ENCODE results near the gene FGF1. TPM values are rescaled to one million over a fixed set of nuclear protein-coding genes. Genes with fewer than 3 reads are reported as not detected.
A peak's percentile ranks its signal among the peaks of the same experiment; 100 is the strongest.

The FGF1 gene
- polyA plus RNA-seq (ENCODE audit: insufficient read length in 4 of 4) = 10 to 100 TPM; 14.6 to 27.3 (median 20.8) TPM

DNA sequence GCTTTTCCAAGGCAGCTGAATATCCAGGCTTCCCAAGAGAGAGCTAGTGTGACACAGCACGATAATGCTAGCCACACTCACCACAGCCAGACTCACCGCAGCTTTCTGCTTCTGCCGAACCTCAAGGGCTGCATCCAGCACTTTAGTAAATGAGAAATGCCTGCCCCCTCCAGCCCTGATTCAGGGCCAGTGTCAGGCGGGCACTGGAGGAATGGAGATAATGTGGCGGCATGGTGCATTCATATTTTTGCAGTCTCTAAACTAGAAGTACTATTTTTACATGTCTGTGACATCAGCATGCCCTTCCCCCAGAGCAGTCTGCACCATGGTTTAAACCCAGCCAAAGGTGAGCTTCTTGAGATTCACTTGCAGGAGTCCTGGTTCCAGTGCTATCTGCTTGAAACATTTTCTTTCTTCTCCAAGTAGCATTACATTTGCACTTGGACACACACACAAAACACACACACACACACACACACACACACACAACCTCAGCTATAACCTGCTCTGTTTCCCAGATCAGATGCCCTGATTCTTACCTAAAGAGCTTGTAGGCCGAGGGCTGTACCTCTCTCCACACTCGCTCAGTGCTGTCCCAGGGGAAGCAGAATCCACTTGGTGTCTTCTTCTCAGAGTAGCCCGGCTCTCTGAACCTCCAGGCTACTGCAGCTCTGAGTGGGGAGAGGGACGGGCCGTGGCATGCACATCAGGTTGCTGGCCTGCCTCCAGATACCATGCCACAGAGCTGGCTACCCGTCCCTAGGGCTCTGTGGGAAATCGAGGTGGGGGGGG is at the start of gene FGF1:
TSS of gene FGF1 (minus strand) at position 673 of the 792 bp plus-strand sequence. CDS start 71,963 bp downstream, outside the sequence.
- DNase-seq (ENCODE audit: low read depth in 4 of 4, low spot score in 2 of 4) = no peak

- no peak for DNase-seq (ENCODE audit: low read depth in 4 of 4, low spot score in 2 of 4)
Measured at GRCh38 chr5:142727735-142728047, 41.8 kb upstream of the FGF1 start.

DNA sequence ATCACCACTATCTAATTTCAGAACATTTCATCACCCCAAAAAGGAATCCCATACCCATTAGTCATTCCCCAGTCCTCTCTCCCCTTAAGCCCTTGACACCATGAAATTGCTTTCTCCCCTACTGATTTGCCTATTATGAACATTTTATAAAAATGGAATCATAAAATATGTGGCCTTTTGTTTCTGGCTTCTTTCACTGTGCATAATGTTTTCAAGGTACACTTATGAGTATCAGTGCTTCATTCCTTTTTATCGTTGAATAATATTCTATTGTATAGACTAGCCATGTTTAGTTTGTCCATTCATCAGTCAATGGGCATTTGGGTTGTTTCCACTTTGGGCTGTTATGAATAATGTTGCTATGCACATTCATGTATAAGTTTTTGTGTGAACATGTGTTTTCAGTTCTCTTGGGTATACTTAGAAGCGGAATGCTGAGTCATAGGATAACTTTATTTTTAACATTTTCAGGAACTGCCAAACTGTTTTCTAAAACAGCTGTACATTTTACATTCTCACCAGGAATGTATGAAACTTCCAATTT is 40.4 kb upstream of the FGF1 start:
- no peak for DNase-seq (ENCODE audit: low read depth in 4 of 4, low spot score in 2 of 4)

- DNase-seq (ENCODE audit: low read depth in 4 of 4, low spot score in 2 of 4) = no peak
Measured at GRCh38 chr5:142725231-142726187, 39.6 kb upstream of the FGF1 start.

DNA sequence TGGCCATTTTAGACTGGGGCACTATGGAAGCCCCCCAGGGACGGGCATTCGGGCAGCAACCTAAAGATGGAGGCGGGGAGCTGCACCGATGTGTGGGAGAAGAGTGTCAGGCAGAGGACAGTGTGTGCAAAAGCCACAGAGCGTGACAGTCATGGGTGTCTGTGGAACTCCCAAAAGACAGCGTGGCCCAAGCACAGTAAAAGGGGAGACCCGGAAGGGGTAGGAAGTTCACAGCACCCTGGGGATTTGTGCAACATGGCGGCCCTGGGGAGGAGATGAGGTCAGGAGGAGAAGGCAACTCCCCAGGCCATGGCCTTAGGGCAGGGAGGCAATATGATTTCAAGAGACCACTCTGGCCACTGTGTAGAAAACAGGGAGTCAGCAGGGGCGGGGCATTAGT is 38.9 kb upstream of the FGF1 start:
- no peak for DNase-seq (ENCODE audit: low read depth in 4 of 4, low spot score in 2 of 4)

- no peak for DNase-seq (ENCODE audit: low read depth in 4 of 4, low spot score in 2 of 4)
Measured at GRCh38 chr5:142722896-142723295, 37.0 kb upstream of the FGF1 start.

DNA sequence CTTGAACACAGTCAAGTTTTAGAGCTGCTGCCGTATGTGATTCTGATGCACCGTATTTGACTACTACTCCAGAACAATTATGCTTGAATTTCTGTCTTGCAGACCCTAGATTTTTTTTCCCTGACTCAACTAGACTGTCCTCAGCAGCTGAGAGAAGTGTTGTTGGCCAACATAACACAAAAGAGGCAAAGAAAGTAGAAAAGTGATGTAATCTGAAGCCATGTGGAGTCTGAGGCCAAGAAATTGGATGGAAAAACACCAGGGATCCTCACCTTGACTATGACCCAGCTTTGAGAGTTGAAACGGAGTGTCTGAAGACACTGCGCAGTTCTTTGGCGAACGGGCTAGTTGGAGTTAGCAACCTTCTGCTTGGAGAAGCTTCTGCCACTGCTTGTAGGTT is 36.3 kb upstream of the FGF1 start:
- DNase-seq (ENCODE audit: low read depth in 4 of 4, low spot score in 2 of 4) = no peak

DNA sequence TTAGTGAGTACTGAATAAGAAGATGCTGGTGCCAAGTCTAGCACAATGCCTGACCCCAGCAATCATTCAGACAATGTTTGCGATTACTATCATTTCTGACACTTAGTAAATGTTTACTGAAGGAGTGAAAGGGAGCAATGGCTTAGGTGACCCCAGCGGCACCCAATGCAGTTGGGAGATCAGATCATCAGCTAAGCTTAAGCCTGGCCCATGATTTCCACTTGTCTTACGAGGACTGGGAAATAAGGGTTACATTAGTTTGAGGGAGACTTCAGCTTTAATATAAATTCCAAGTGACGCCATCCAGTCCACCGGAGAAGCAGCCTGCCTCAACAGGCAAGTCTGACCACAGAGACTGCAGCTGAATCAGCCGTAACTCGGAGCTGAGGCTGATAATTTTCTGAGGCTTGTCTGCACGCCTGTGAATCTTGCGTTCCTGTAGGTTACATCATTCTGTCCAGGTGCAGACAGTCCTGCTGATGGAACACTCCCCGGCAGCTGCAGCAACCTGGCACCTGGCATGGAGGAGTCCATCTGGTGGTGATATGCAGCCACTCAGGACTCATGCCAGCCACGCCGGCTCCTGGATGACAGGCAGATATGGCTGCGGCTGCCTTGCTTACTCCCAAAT is 34.9 kb upstream of the FGF1 start:
- DNase-seq (ENCODE audit: low read depth in 4 of 4, low spot score in 2 of 4) = no peak

GRCh38 chr5:142719836-142720370 is 34.0 kb upstream of the FGF1 start:
- no peak for DNase-seq (ENCODE audit: low read depth in 4 of 4, low spot score in 2 of 4)

- DNase-seq (ENCODE audit: low read depth in 4 of 4, low spot score in 2 of 4) = no peak
Measured at GRCh38 chr5:142717582-142718215, 31.8 kb upstream of the FGF1 start.

DNA sequence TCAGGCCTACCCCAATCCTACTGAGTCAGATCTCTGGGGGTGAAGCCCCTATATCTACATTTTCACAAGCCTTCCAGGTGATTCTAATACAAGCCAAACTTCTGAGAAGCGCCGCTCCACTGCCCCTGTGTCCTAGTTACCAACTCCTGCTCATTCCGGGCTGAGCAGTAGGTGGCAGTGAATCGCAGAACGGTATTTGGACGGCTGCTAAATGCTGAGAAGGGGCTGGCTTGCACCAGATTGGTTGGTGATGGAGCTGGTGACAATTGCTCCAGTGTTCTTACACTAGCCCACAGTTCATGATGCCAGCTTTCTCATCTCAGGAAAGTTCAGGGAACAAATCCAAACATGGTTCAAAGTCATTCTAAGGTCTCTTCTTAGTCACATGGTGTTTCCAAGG is 31.1 kb upstream of the FGF1 start:
- DNase-seq (ENCODE audit: low read depth in 4 of 4, low spot score in 2 of 4) = peak in 1 of 4 donors; percentile 56

- DNase-seq (ENCODE audit: low read depth in 4 of 4, low spot score in 2 of 4) = no peak
Measured at GRCh38 chr5:142715291-142715690, 29.4 kb upstream of the FGF1 start.

- DNase-seq (ENCODE audit: low read depth in 4 of 4, low spot score in 2 of 4) = peak; percentile 82 to 90 (median 84)
Measured at GRCh38 chr5:142713121-142713706, 27.3 kb upstream of the FGF1 start.

DNA sequence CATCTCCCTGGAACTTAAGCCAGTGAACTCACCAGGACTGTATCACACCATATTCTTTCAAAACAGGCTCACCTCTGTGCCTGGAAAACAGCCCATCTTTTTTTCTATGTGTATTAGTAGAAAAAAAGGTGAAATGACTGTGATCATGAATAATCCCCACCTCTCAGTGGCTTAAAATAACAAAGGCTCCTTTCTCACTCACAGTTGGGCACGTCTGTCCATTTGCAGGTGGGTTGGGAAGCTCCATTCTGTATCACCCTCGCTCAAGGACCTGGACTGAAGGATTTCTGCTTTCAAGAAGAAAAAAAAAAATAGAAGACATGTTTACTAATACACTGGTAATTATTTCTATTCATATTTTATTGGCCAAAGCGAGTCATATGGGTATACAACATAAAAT is 17.3 kb upstream of the FGF1 start:
- DNase-seq (ENCODE audit: low read depth in 4 of 4, low spot score in 2 of 4) = no peak

DNA sequence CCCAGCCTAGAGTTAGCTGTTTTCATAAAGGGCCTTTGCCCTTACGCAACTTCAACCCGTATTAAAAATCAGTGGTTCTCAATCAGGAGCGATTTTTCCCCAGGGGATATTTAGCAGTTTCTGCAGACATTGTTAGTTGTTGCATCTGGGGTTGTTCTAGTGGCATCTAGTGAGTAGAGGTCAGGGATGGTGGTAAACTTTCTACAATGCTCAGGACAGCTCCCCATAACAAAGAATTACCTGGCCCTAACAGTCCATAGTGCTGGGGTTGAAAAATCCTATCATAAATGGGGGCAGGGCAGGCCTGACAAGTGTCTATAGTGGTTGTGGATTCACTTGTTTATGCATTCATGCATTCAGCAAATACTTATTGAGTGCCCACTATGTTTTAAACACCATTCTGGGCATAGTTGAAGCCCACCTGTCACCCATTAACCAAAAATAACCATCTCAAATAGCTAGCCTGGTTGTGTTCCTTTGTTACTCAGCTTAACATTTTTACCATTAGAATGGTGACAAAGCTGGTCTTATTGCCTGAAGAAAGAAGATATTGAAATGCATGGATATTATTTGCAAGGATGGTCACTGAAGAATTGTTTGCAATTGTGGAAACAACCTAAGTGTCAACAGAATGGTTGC is 15.9 kb upstream of the FGF1 start:
- no peak for DNase-seq (ENCODE audit: low read depth in 4 of 4, low spot score in 2 of 4)

- no peak for DNase-seq (ENCODE audit: low read depth in 4 of 4, low spot score in 2 of 4)
Measured at GRCh38 chr5:142700566-142700965, 14.7 kb upstream of the FGF1 start.

DNA sequence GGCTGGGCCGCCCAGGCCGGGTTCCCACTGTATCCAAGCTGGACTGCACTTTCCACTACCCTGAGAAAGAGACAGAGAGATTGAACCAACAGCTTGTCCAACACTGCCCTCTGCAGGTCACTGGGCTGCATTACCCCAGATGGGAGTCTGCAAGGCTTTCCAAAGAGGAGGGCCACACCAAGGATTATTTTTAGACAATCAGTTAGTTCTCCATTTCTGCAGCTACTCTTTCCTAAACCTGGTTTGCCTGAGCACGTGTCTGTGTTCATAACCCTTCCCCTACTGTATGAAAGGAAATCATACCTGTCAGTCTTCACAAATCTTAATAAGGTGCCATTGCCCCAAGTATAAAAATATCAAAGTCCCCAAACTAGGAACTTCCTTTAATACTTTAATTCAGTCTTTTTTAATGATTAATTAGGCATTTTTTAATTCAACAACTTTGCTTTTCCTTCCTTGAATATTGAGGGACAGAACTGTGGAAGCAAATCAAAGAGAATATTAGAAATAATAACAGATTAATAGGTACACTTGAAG is 13.4 kb upstream of the FGF1 start:
- peak in 3 of 4 donors; percentile 70 to 85 (median 78) for DNase-seq (ENCODE audit: low read depth in 4 of 4, low spot score in 2 of 4)

DNA sequence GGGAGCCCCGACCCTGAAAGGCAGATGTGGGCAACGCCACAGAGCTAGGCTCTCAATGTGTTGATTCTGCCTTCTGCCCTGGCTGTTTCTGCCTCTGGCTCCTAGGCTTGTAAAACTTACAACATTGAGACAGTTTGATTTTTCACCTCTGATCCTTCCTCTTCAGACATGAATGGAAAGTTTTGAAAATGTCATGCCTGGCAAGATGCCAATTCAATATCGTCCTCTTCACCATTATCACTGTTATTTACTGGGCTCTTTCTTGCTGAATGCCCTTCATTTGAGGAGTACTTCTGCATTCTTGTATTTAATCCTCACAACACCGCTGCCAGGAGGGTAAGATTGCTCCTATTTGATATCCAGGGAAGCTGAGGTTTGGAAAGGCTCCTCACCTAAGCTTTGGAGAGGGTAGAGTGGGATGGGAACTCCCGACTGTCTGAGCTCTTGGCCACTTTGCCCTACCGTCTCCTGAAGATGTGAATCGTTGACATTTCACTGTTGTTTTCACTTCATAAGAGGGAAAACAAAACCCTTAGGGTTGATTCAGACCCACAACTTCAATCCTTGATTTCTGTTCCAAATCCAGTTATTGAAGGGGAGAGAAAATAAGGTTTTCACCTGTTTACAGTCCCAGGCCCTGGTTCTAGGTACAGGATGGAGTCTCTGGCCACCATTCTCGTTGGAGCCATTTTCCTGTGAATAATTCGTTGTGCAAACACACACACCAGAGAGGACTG is 12.7 kb upstream of the FGF1 start:
- DNase-seq (ENCODE audit: low read depth in 4 of 4, low spot score in 2 of 4) = peak in 1 of 4 donors; percentile 52
